SK-N-SH treated with all-trans-retinoic acid at 6 μM for 48 hours (cell line): ENCODE results near the gene F2.

Experiments
- ATAC-seq: fragments of 200-7000 bp; cut with Tn5 transposase; 3 replicates; pipeline ENCODE4 v1.9.1; 2020; ENCODE audit warnings: mild to moderate bottlenecking, moderate library complexity
- ARNTL ChIP-seq: fragments of 450-650 bp; formaldehyde crosslinking; IDR thresholded peaks from 2 replicates; pipeline ENCODE4 v1.5.0; 2020; ENCODE audit warnings: low read depth, mild to moderate bottlenecking, moderate library complexity, borderline replicate concordance
- BACH2 ChIP-seq: fragments of 250-450 bp; sonication (Bioruptor Pico); IDR thresholded peaks from 2 replicates; pipeline ENCODE4 v1.9.0; 2021; ENCODE audit warnings: mild to moderate bottlenecking, borderline replicate concordance
- CREB5 ChIP-seq: fragments of 250-450 bp; sonication (Bioruptor Pico); IDR thresholded peaks from 2 replicates; pipeline ENCODE4 v1.5.1; 2020; ENCODE audit warnings: low read depth, mild to moderate bottlenecking, moderate library complexity
- CSDC2 ChIP-seq: fragments of 250-450 bp; sonication (Bioruptor Pico); IDR thresholded peaks from 2 replicates; pipeline ENCODE4 v1.5.0; 2020; ENCODE audit warnings: mild to moderate bottlenecking, moderate library complexity
- ESRRG ChIP-seq: fragments of 250-450 bp; sonication (Bioruptor Pico); IDR thresholded peaks from 2 replicates; pipeline ENCODE4 v1.6.1; 2021; ENCODE audit warnings: mild to moderate bottlenecking
- ISL1 ChIP-seq: fragments of 250-450 bp; sonication (Bioruptor Pico); IDR thresholded peaks from 2 replicates; pipeline ENCODE4 v2.1.2; 2022; ENCODE audit warnings: mild to moderate bottlenecking, moderate library complexity
- OSR1 ChIP-seq: fragments of 250-450 bp; sonication (Bioruptor Pico); IDR thresholded peaks from 2 replicates; pipeline ENCODE4 v1.8.0; 2022; ENCODE audit warnings: moderate library complexity, mild to moderate bottlenecking, inconsistent platforms
- POU6F1 ChIP-seq: fragments of 250-450 bp; sonication (Bioruptor Pico); IDR thresholded peaks from 2 replicates; pipeline ENCODE4 v1.8.0; 2021; ENCODE audit warnings: low read depth, mild to moderate bottlenecking, moderate library complexity, borderline replicate concordance
- PPARA ChIP-seq: fragments of 250-450 bp; sonication (Bioruptor Pico); IDR thresholded peaks from 2 replicates; pipeline ENCODE4 v1.5.0; 2020; ENCODE audit warnings: mild to moderate bottlenecking, borderline replicate concordance
- RARB ChIP-seq: fragments of 250-450 bp; sonication (Bioruptor Pico); IDR thresholded peaks from 2 replicates; pipeline ENCODE4 v1.8.0; 2021; ENCODE audit warnings: mild to moderate bottlenecking, moderate library complexity
- SNAI2 ChIP-seq: fragments of 250-450 bp; sonication (Bioruptor Pico); IDR thresholded peaks from 2 replicates; pipeline ENCODE4 v1.5.0; 2020; ENCODE audit warnings: mild to moderate bottlenecking, moderate library complexity
- TCF4 ChIP-seq: fragments of 250-450 bp; sonication (Bioruptor Pico); IDR thresholded peaks from 2 replicates; pipeline ENCODE4 v1.8.0; 2021; ENCODE audit warnings: mild to moderate bottlenecking, moderate library complexity, borderline replicate concordance
- TOX ChIP-seq: fragments of 250-450 bp; sonication (Bioruptor Pico); IDR thresholded peaks from 2 replicates; pipeline ENCODE4 v1.8.0; 2021; ENCODE audit warnings: mild to moderate bottlenecking, moderate library complexity, borderline replicate concordance
- ZC3H10 ChIP-seq: fragments of 250-450 bp; sonication (Bioruptor Pico); IDR thresholded peaks from 2 replicates; pipeline ENCODE4 v1.5.1; 2021; ENCODE audit warnings: mild to moderate bottlenecking, moderate library complexity
- ZFP3 ChIP-seq: fragments of 250-450 bp; sonication (Bioruptor Pico); IDR thresholded peaks from 2 replicates; pipeline ENCODE4 v1.5.0; 2020; ENCODE audit warnings: mild to moderate bottlenecking, moderate library complexity
- ZFP30 ChIP-seq: fragments of 450-650 bp; formaldehyde crosslinking; IDR thresholded peaks from 2 replicates; pipeline ENCODE4 v1.5.0; 2022; ENCODE audit warnings: mild to moderate bottlenecking, moderate library complexity
- ZNF565 ChIP-seq: fragments of 450-650 bp; formaldehyde crosslinking; conservative IDR thresholded peaks from 2 replicates; pipeline ENCODE4 v1.5.0; 2020; ENCODE audit warnings: low read depth, mild to moderate bottlenecking, moderate library complexity
- ZNF70 ChIP-seq: fragments of 450-650 bp; formaldehyde crosslinking; IDR thresholded peaks from 2 replicates; pipeline ENCODE4 v1.5.0; 2020; ENCODE audit warnings: mild to moderate bottlenecking, moderate library complexity
- TF ChIP-seq, protein P1 (sequence below): fragments of 250-450 bp; sonication (Bioruptor Pico); IDR thresholded peaks from 2 replicates; pipeline ENCODE4 v1.5.1; 2021; ENCODE audit warnings: mild to moderate bottlenecking, moderate library complexity
- TF ChIP-seq, protein P2 (sequence below): fragments of 250-450 bp; sonication (Bioruptor Pico); IDR thresholded peaks from 2 replicates; pipeline ENCODE4 v1.8.0; 2020; ENCODE audit warnings: mild to moderate bottlenecking, moderate library complexity, borderline replicate concordance
- TF ChIP-seq, protein P3 (sequence below): fragments of 250-450 bp; sonication (Bioruptor Pico); IDR thresholded peaks from 2 replicates; pipeline ENCODE4 v1.5.0; 2020; ENCODE audit warnings: mild to moderate bottlenecking, moderate library complexity

The F2 gene

GRCh38 chr11:46769636-46770221 is 50.7 kb downstream of the F2 start:
- ATAC-seq = no peak
- TF ChIP-seq TCF4 (CRISPR knock-in tag) (no peak), PPARA (CRISPR knock-in tag) (no peak), ISL1 (CRISPR knock-in tag) (no peak), ARNTL (CRISPR knock-in tag) (no peak), ZNF565 (CRISPR knock-in tag) (no peak), SNAI2 (CRISPR knock-in tag) (no peak), BACH2 (CRISPR knock-in tag) (no peak), ZFP3 (CRISPR knock-in tag) (no peak), POU6F1 (no peak), ZNF70 (CRISPR knock-in tag) (no peak), RARB (CRISPR knock-in tag) (no peak), ZFP30 (CRISPR knock-in tag) (no peak), CSDC2 (CRISPR knock-in tag) (no peak), ZC3H10 (CRISPR knock-in tag) (no peak), CREB5 (CRISPR knock-in tag) (no peak), ESRRG (CRISPR knock-in tag) (no peak)
- TF ChIP-seq, protein P1, sequence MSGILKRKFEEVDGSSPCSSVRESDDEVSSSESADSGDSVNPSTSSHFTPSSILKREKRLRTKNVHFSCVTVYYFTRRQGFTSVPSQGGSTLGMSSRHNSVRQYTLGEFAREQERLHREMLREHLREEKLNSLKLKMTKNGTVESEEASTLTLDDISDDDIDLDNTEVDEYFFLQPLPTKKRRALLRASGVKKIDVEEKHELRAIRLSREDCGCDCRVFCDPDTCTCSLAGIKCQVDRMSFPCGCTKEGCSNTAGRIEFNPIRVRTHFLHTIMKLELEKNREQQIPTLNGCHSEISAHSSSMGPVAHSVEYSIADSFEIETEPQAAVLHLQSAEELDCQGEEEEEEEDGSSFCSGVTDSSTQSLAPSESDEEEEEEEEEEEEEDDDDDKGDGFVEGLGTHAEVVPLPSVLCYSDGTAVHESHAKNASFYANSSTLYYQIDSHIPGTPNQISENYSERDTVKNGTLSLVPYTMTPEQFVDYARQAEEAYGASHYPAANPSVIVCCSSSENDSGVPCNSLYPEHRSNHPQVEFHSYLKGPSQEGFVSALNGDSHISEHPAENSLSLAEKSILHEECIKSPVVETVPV (CRISPR knock-in tag) = no peak
- TF ChIP-seq, protein P2, sequence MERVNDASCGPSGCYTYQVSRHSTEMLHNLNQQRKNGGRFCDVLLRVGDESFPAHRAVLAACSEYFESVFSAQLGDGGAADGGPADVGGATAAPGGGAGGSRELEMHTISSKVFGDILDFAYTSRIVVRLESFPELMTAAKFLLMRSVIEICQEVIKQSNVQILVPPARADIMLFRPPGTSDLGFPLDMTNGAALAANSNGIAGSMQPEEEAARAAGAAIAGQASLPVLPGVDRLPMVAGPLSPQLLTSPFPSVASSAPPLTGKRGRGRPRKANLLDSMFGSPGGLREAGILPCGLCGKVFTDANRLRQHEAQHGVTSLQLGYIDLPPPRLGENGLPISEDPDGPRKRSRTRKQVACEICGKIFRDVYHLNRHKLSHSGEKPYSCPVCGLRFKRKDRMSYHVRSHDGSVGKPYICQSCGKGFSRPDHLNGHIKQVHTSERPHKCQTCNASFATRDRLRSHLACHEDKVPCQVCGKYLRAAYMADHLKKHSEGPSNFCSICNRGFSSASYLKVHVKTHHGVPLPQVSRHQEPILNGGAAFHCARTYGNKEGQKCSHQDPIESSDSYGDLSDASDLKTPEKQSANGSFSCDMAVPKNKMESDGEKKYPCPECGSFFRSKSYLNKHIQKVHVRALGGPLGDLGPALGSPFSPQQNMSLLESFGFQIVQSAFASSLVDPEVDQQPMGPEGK = no peak

DNA sequence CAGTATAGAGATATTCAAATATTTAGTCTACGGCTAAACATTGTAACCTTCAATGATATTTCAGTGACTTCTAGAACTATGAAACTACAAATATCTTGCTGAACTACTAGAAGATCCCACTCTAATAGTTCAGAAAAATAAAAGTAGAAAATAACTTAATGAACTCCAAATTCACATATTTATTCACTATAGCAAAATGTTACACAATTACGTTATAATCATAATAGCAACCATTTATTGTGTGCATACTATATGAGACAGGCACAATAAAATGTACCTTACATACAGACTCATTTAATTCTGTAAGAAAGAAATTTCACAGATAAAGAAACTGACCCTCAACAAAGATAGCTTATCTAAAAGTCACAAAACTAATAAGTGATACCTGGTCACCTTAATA is 57.9 kb downstream of the F2 start:
- TF ChIP-seq TOX (no peak), RARB (CRISPR knock-in tag) (no peak), ESRRG (CRISPR knock-in tag) (no peak), CREB5 (CRISPR knock-in tag) (no peak), ZC3H10 (CRISPR knock-in tag) (no peak), OSR1 (CRISPR knock-in tag) (no peak), SNAI2 (CRISPR knock-in tag) (no peak), CSDC2 (CRISPR knock-in tag) (no peak), TCF4 (CRISPR knock-in tag) (no peak), POU6F1 (no peak)
- TF ChIP-seq, protein P3, sequence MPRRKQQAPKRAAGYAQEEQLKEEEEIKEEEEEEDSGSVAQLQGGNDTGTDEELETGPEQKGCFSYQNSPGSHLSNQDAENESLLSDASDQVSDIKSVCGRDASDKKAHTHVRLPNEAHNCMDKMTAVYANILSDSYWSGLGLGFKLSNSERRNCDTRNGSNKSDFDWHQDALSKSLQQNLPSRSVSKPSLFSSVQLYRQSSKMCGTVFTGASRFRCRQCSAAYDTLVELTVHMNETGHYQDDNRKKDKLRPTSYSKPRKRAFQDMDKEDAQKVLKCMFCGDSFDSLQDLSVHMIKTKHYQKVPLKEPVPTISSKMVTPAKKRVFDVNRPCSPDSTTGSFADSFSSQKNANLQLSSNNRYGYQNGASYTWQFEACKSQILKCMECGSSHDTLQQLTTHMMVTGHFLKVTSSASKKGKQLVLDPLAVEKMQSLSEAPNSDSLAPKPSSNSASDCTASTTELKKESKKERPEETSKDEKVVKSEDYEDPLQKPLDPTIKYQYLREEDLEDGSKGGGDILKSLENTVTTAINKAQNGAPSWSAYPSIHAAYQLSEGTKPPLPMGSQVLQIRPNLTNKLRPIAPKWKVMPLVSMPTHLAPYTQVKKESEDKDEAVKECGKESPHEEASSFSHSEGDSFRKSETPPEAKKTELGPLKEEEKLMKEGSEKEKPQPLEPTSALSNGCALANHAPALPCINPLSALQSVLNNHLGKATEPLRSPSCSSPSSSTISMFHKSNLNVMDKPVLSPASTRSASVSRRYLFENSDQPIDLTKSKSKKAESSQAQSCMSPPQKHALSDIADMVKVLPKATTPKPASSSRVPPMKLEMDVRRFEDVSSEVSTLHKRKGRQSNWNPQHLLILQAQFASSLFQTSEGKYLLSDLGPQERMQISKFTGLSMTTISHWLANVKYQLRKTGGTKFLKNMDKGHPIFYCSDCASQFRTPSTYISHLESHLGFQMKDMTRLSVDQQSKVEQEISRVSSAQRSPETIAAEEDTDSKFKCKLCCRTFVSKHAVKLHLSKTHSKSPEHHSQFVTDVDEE (CRISPR knock-in tag) = no peak
- TF ChIP-seq, protein P2 = no peak
- no peak for ATAC-seq
